Measurements from ENCODE around the gene EZH2.

EZH2 gene

GRCh38 chr7:148761499-148762278 is 122.4 kb downstream of the EZH2 start:
- ATAC-seq (no peak), DNase-seq (no peak)
